IPS-NIHi11 (cell line): ENCODE results near the gene ELF4.

Experiments
- DNase-seq: peaks from one replicate; pipeline ENCODE4 v3.0.0; 2012; ENCODE audit warnings: mixed read lengths, low spot score

ELF4 gene

DNA sequence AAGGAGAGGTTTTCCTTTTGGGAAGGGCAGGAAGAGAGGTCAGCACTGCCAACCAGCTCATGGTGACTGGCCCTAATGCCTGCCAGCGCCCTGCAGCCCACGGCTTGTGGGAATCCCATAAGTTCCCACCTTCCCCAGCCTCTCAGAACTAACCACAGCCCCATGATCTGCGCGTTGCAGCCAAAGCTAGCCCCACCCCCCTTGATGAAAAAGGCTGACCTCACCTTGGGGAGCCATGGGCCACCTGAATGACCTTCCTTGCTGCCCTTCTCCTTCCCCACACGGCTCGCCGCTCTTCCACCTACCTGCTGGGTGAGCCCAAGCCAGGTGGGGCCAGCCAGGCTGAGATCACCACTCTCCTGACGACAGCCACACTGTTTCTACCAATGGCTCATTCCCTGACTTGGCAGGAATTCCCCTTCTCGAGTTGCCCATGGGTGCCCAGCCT lies 3.9 kb upstream of the ELF4 start:
- DNase-seq: no peak

GRCh38 chrX:130111220-130112154 lies 1.2 kb upstream of the ELF4 start:
- no peak for DNase-seq

- DNase-seq: no peak
These were observed 593 bp downstream of the ELF4 start for GRCh38 chrX:130109429-130110378.

DNA sequence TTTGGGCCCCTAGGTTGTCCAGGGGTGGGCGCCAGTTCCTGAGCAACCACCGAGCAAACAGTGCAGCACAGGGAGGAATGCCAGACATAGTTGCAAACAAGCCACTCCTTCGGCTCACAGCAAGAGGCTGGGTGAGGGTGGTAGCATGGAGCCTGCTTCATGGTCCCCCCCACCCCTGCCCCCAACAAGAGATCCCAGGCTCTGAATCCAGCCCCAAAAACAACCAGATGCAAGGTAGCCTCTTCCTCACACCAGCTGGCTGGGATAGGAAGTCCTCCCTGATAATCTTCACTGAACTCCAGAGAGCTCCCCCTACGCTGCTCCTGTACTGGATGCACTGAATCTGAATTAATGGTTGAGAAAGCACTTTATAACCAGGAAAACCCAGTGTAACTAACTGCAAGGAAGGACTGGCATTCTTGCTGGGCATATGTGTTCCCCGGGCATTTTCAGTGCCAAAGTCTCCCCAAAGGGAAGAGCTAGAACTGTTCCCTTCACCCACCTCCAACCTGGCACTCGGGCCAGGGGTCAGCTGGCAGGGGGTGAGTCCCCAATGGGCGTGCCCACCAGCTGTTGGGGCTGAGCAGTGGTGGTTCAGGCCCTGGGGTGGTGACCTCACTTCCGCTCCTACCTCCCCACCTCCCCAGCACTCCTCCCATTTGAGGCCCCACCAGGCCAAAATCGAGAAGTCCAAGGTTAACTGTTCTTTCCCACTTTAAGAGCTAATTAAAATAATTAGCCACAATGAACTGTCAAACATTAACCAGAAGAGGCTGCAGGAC lies 1.5 kb downstream of the ELF4 start:
- DNase-seq: no peak

DNA sequence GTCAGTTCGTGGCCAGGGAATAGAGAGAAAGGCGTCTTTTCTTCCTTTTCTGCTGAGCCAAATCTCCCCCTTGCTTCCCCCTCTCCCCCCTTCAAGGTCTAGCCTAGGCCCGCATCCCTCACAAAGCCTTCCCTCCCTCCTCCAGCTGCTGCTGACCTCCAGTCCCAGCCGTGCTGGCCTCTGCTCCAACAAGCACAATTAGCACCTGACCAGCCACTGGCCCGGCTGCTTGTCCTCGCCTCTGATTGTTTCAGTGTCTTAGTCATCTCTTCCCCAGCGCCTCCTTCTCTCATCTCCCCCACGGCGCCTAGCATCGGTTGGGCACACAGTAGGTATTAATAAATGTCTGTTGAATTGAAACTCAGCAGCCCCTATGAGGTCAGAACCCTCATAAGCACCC lies 4.2 kb downstream of the ELF4 start:
- DNase-seq: no peak

- no peak for DNase-seq
These were observed 5.1 kb downstream of the ELF4 start for GRCh38 chrX:130105244-130105643.

DNA sequence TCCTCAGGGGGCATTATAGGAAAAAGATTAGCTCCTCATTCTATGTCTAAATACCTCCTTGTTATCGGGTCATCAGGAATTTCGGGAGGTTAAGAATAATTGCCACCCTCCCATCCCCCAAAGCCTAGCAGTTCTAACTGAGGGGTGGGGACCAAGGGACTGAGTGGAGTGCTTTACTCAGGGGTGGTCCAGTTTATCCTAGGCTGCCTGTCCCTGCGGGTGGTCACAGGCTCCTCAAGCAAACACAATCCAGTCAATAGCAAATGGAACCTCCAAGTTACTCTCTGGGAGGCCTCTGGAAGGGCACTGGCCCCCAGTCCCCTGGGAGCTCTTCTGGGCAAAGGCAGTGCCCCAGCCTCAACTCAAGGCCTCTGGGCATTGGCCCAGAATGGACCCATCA lies 6.7 kb downstream of the ELF4 start:
- DNase-seq: no peak

DNA sequence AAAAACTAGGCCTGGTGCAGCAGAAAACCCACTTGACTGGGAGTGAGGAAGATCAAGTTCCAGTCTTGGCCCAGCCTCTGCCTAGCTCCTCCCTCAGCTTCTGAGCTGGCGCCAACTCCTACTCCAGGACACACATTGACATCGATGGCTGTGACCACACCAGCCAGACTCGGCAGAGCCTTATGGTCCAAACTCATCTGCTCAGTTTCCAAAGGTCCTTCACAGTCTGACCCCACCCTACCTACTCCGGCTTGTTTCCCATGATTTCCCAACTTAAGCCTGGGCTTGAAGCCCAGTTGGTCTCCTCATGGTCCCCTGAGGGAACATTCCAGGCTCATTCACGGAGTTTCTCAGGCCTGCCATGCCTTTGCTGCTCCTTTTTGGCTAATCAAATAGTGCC lies 10.1 kb downstream of the ELF4 start:
- no peak for DNase-seq

DNA sequence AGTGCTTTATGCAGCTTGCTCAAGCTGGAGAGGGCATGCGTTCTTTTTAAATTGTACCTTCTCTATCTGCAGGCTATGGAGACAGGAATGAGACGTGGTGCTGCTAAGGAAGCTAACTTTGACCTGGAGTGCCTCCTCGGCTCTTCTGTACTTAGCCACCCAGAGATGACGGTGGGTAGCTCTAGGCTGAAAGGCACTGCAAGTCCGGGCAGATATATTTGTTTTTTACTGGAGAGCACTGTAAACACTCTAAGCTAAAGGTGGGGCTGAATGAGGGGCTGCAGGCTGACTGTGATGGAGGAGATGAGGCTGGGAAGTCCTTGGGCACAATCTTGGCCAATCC lies 12.1 kb downstream of the ELF4 start:
- no peak for DNase-seq

DNA sequence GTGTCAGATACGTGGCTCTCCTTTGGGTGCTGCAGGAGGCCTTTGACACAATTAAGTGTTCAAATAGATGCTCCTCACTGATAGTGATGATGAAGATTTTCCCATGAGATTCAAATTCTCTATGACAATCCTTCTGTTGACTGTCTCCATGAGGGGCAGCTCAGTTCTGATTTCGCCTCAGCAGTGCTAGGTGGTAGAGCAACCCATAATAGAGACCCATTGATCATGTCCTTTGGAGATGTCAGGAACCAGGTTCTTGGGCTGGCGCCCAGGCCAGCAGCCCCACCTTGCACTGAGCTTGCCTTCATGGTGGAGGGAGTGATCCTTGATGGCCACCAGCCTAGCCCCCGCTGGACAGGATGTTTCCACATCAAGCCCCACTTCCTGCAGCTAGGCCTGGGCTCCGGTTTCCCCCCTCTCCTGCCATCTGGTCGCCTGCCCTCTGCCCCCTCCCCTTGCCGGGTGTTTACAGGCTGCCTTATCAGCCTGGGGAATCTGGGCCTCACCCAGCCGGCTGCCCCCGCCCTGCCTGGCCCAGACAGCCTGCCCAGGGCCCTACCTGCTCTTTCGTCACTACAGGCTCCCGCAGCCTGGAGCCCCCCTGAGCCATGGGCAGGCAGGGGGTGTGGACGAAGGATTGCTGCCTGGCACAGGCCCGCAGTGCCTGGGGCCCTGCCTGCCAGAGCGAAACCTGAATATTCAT lies 12.6 kb downstream of the ELF4 start:
- no peak for DNase-seq

GRCh38 chrX:130095249-130096030 lies 14.9 kb downstream of the ELF4 start:
- no peak for DNase-seq

- DNase-seq: no peak
These were observed 15.6 kb downstream of the ELF4 start for GRCh38 chrX:130094696-130095095.

DNA sequence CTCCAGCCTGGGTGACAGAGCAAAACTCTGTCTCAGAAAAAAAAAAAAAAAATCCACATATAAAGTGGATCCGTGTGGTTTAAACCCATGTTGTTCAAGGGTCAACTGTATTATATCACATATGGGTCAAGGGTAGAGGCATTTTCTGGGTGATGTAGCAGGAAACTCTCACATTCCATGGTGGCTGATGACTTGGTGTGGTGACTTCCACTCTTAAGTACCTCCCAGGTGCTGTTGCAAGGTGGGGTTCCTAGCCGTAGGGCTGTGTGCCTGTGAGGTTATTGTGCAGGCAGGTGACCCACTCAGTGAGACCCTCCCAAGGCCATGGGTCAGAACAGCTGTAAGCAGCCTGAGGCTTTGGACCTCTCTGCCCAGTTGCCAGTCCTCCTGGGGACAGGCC lies 17.0 kb downstream of the ELF4 start:
- DNase-seq: no peak

GRCh38 chrX:130091980-130092522 lies 18.2 kb downstream of the ELF4 start:
- no peak for DNase-seq

- DNase-seq: no peak
These were observed 19.9 kb downstream of the ELF4 start for GRCh38 chrX:130090364-130090763.

- no peak for DNase-seq
These were observed 23.7 kb downstream of the ELF4 start for GRCh38 chrX:130086447-130087206.

DNA sequence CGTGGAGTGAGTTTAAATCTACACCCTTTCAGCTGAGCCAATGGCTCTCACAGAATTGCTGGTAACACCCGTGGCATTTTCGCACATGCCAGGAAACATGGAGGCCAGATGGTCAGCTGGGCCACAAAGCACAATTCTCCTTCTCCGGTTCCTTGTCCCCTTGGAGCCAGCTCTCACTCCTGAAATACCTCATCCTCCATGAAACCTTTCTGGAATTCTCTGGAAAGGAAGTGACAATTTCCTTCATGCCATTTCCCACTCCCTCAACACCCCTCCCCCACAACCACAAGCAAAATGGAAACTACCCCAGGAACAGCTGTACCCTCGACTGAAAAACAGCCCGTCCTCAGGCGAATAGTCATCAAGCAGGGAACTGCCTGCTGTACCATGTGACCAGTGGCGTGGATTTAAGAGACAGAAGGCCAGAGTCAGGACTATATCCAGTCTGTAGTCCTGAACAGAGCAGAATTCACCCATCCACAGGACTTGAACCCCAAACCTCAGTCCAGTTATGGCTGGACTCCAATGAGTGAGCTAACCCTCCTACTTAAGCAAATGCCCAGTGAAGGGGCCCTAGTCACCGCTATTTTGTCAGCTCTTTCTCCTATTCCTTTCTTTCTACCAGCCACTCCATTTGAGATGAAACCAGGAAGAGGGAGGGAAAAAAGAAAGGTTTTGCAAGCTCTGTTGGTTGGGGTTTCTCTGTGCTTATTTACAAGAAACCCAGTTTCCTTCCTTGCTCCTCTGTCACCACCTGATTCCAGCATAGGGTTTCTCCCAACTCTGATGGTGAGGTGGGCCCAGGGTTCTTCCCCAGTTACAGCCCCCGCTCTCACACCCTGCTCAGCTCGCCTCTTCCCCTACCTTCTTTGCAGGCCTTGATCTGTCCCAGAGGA lies 24.5 kb downstream of the ELF4 start:
- no peak for DNase-seq

DNA sequence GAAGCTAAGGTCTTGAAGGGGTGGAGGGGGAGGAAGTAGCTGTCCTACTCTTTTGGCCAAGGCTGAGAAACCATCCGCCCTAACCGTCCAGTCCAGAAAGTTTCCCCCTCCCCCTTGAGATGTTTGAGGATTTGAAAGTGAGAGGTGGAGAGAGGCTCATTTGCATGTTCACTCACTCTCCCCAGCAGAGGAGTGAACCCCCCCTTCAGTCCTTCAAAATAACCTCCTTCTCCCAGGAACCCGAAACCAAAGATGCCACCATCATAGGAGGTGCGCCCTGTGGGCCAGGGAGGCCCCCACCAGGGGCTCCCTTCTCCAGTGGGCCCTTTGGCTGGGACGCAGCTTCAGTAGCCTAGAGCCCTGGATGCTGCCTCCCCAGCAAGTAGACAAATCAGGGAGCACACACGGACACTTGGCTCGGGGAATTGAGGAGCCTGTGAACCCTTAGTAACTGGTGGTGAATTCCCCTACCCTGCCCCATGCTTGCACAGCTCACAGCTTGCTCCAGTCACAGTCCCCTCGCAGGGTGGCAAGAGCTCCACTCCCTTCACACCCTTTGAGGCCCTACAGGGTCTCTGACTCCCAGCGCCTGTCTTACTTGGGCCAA lies 25.6 kb downstream of the ELF4 start:
- no peak for DNase-seq
